PC-9 (cell line): Measurements from ENCODE around the gene DGLUCY. TPM values are rescaled to one million over a fixed set of nuclear protein-coding genes. Genes with fewer than 3 reads are reported as not detected.

Experiments used
- BruUV-seq: library from RNA; stranded (reverse); fragments of 400-500 nt; replicated peaks from 2 replicates; lab custom pipeline; 2021; lab: Mats Ljungman, UMichigan
- CTCF ChIA-PET: fragments of 300-600 bp; sonication (Branson Sonifier 250); formaldehyde crosslinking; loops from one replicate; lab custom pipeline; 2022; ENCODE audit warnings: antibody characterized with exemption; lab: Charles Lee
- POLR2A ChIA-PET: fragments of 300-600 bp; sonication (Branson Sonifier 250); formaldehyde crosslinking; loops from one replicate; lab custom pipeline; 2022; ENCODE audit warnings: antibody characterized with exemption; ENCODE audit not compliant: unreplicated experiment; lab: Charles Lee
- DNase-seq, 2 experiments: peaks; one replicate each; pipeline versions ENCODE4 v3.0.0 to v3.0.0-alpha.2; 2015 to 2022; ENCODE audit warnings: mixed read lengths in 1 of 2
- H2AFZ ChIP-seq: fragments of 200-600 bp; sonication (generic); 2 replicates; pipeline ENCODE4 v1.8.1; 2017; ENCODE audit warnings: antibody characterized with exemption
- H3F3A ChIP-seq: fragments of 200-600 bp; sonication (generic); 2 replicates; pipeline ENCODE4 v1.8.1; 2017; ENCODE audit warnings: antibody characterized with exemption, mild to moderate bottlenecking, low read depth; ENCODE audit not compliant: insufficient read depth
- H3K27ac ChIP-seq: fragments of 200-600 bp; sonication (generic); 2 replicates; pipeline ENCODE4 v1.6.1; 2016; ENCODE audit warnings: mixed run types
- H3K27me3 ChIP-seq: fragments of 200-600 bp; sonication (generic); 2 replicates; pipeline ENCODE4 v1.6.1; 2016; ENCODE audit warnings: low read depth, mixed run types; ENCODE audit not compliant: insufficient read depth
- H3K36me3 ChIP-seq: fragments of 200-600 bp; sonication (generic); 2 replicates; pipeline ENCODE4 v1.6.1; 2016; ENCODE audit warnings: low read depth, mixed run types
- H3K4me1 ChIP-seq: fragments of 200-600 bp; sonication (generic); replicated peaks from 2 replicates; pipeline ENCODE4 v1.6.1; 2016; ENCODE audit warnings: mixed run types; ENCODE audit not compliant: insufficient read depth
- H3K4me2 ChIP-seq: fragments of 200-600 bp; sonication (generic); 2 replicates; pipeline ENCODE4 v1.6.1; 2017; ENCODE audit warnings: mixed run types
- H3K4me3 ChIP-seq: fragments of 200-600 bp; sonication (generic); 2 replicates; pipeline ENCODE4 v1.6.1; 2016; ENCODE audit warnings: mixed run types
- H3K79me2 ChIP-seq: fragments of 200-600 bp; sonication (generic); 2 replicates; pipeline ENCODE4 v1.6.1; 2017; ENCODE audit warnings: low read depth, mixed run types
- H3K9me2 ChIP-seq: fragments of 200-600 bp; sonication (generic); 2 replicates; pipeline ENCODE4 v1.8.1; 2017; ENCODE audit warnings: mild to moderate bottlenecking; ENCODE audit not compliant: insufficient read depth
- H3K9me3 ChIP-seq: fragments of 200-600 bp; sonication (generic); 2 replicates; pipeline ENCODE4 v1.8.1; 2016; ENCODE audit warnings: low read depth; ENCODE audit not compliant: insufficient read depth
- H4K20me1 ChIP-seq: fragments of 200-600 bp; sonication (generic); 2 replicates; pipeline ENCODE4 v1.8.1; 2017; ENCODE audit not compliant: insufficient read depth
- EZH2 ChIP-seq: fragments of 200-600 bp; sonication (generic); IDR thresholded peaks from 2 replicates; pipeline ENCODE4 v1.8.0; 2017; ENCODE audit warnings: antibody characterized with exemption, low read depth
- intact Hi-C: fragments of 100-400 bp; cut with micrococcal nuclease; formaldehyde crosslinking; loops from one replicate; pipeline ENCODE4 v1.10.0; 2022; ENCODE audit not compliant: unreplicated experiment
- total RNA-seq: library from RNA; stranded (reverse); gene quantifications from 2 replicates; pipeline ENCODE4 v1.2.3, GENCODE V29; 2021
- TF ChIP-seq, protein P1 (sequence below): fragments of 200-600 bp; sonication (generic); conservative IDR thresholded peaks from 2 replicates; pipeline ENCODE4 v1.6.1; 2017; ENCODE audit warnings: mixed run types, antibody characterized with exemption, mild to moderate bottlenecking, moderate library complexity

Gene DGLUCY
- total RNA-seq, 1 experiment from 2014 or later: 15.9 TPM

- intact Hi-C loops: loop anchor here (1.0 kb wide), 1 partner anchor 270 kb away; no protein-coding TSS in a partner anchor
- POLR2A ChIA-PET: interaction anchor here (0.6 kb wide), 1 partner anchor 389 kb away, joined by 7 read pairs; no protein-coding TSS in a partner anchor
- CTCF ChIA-PET: interaction anchor here (0.6 to 1.1 kb wide), 5 partner anchors 177 to 746 kb away, joined by 3 to 7 read pairs (median 5); no protein-coding TSS in a partner anchor
- Histone ChIP-seq H3K4me3 (no peak overlapping the region), H3F3A (no peaks in the 10 kb centered on the region), H3K27ac (no peak overlapping the region), H2AFZ (no peak overlapping the region), H3K79me2 (no peaks in the 10 kb centered on the region), H3K36me3 (no peaks in the 10 kb centered on the region), H3K9me2 (no peaks in the 10 kb centered on the region), H3K4me2 (no peak overlapping the region), H3K9me3 (no peaks in the 10 kb centered on the region), H4K20me1 (no peaks in the 10 kb centered on the region), H3K27me3 (no peaks in the 10 kb centered on the region), H3K4me1 (no peaks in the 10 kb centered on the region)
- peak in 1 of 2 experiments; percentile 44 for DNase-seq
- BruUV-seq: no TSS peak
- TF ChIP-seq, protein P1, sequence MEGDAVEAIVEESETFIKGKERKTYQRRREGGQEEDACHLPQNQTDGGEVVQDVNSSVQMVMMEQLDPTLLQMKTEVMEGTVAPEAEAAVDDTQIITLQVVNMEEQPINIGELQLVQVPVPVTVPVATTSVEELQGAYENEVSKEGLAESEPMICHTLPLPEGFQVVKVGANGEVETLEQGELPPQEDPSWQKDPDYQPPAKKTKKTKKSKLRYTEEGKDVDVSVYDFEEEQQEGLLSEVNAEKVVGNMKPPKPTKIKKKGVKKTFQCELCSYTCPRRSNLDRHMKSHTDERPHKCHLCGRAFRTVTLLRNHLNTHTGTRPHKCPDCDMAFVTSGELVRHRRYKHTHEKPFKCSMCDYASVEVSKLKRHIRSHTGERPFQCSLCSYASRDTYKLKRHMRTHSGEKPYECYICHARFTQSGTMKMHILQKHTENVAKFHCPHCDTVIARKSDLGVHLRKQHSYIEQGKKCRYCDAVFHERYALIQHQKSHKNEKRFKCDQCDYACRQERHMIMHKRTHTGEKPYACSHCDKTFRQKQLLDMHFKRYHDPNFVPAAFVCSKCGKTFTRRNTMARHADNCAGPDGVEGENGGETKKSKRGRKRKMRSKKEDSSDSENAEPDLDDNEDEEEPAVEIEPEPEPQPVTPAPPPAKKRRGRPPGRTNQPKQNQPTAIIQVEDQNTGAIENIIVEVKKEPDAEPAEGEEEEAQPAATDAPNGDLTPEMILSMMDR: peak; percentile 79
- no peak for TF ChIP-seq EZH2
These were observed 59.4 kb downstream of the DGLUCY start for GRCh38 chr14:91173221-91173670.

DNA sequence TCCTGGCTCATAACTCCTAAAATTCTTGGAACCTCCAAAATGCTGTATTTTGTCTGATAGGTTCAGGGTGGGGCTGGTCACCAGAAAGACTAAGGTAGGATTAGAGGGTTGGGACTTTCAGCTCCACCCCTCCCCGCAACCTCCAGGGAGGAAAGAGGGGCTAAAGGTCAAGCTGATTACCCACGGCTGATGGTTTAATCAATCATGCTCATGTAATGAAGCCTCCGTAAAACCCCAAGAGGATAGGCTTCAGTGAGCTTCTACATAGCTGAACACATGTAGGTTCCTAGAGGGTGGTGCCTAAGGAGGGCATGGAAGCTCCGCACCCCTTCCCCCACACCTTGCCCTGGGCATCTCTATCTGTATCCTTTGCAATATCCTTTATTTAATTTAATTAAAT is 60.0 kb downstream of the DGLUCY start:
- no peaks in the 10 kb centered on the region for H3F3A ChIP-seq
- H3K4me2 ChIP-seq: no peak overlapping the region
- no peaks in the 10 kb centered on the region for H3K27me3 ChIP-seq
- intact Hi-C loops: loop anchor here (1.0 kb wide), 1 partner anchor 271 kb away; no protein-coding TSS in a partner anchor
- H3K9me2 ChIP-seq: no peaks in the 10 kb centered on the region
- H3K27ac ChIP-seq: no peak overlapping the region
- H3K36me3 ChIP-seq: no peaks in the 10 kb centered on the region
- no peaks in the 10 kb centered on the region for H3K79me2 ChIP-seq
- DNase-seq: no peak
- H2AFZ ChIP-seq: no peak overlapping the region
- POLR2A ChIA-PET: no interaction called here
- H3K4me1 ChIP-seq: no peaks in the 10 kb centered on the region
- BruUV-seq: no TSS peak
- no peak overlapping the region for H3K4me3 ChIP-seq
- H3K9me3 ChIP-seq: no peaks in the 10 kb centered on the region
- CTCF ChIA-PET: no interaction called here
- no peak for TF ChIP-seq EZH2
- TF ChIP-seq, protein P1: no peak
- no peaks in the 10 kb centered on the region for H4K20me1 ChIP-seq

DNA sequence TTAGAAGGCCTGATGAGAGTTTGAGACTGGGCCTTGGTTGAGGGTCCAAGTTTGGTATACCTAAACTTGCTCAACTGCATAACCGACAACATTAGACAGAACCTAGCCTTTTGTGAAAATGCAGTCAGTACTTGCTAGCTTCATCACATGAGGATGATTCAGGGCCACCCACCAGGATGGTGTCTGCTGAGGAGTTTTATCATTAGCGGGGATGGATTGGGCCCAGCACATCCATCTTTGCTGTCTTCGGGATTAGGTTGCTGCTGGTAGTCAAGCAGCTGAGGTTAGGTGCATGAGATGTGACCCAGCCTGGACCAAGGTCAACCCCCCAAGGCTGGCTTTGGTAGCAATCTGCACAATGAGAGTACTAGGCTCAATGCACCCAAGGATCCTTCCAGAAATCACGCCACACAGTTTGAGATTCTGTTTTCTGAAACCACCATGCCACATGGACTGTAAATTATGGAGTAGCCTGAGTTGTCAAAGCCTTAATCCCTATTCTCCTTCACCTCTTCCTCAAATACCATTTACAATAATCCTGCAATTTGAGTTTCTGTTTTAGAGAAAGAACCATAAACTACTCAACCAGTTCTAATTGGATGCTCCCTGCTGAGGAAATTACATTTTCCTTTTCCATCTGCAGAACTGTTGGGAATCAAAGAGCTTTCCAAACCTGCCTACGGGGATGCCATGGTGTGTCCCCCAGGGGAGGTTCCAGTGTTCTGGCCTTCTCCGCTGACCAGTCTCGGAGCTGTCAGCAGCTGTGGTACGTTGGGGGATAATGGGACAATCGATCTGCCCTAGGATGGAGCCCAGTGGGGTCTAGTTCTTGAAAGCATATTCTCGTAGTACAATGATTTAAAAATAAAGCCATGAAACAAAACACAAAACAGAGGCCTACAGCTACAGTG is 61.7 kb downstream of the DGLUCY start:
- H3K27me3 ChIP-seq: no peaks in the 10 kb centered on the region
- H3K4me1 ChIP-seq: no peaks in the 10 kb centered on the region
- H3K27ac ChIP-seq: no peak overlapping the region
- no peaks in the 10 kb centered on the region for H3K79me2 ChIP-seq
- no peaks in the 10 kb centered on the region for H3F3A ChIP-seq
- no peaks in the 10 kb centered on the region for H3K9me2 ChIP-seq
- no peak overlapping the region for H3K4me3 ChIP-seq
- no peak overlapping the region for H3K4me2 ChIP-seq
- POLR2A ChIA-PET: no interaction called here
- no peak overlapping the region for H2AFZ ChIP-seq
- CTCF ChIA-PET: no interaction called here
- no TSS peak for BruUV-seq
- H3K9me3 ChIP-seq: no peaks in the 10 kb centered on the region
- no peaks in the 10 kb centered on the region for H3K36me3 ChIP-seq
- DNase-seq: no peak
- intact Hi-C loops: no loop called here
- H4K20me1 ChIP-seq: no peaks in the 10 kb centered on the region
- TF ChIP-seq EZH2: no peak
- TF ChIP-seq, protein P1: no peak
